Measurements from ENCODE around the gene POLD2. TPM values are rescaled to one million over a fixed set of nuclear protein-coding genes. Genes with fewer than 3 reads are reported as not detected.
A peak's percentile ranks its signal among the peaks of the same experiment; 100 is the strongest.

The POLD2 gene
- total and polyA plus RNA-seq, 2 donors from 2014 or later, result 60.0 to 119 TPM

DNA sequence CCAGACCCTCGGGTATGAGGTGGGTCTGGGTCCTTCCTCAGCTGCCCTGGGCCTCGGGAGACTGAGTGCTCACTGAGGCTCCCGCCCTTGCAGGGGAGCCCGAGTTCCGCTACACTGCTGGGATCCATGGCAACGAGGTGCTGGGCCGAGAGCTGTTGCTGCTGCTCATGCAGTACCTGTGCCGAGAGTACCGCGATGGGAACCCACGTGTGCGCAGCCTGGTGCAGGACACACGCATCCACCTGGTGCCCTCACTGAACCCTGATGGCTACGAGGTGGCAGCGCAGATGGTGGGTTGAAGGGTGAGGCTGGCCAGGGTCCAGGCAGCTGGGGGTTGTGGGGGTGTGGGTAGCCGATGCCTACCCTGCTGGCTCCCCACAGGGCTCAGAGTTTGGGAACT is 11.6 kb downstream of the POLD2 start:
- no peak overlapping the region for H3K4me3 ChIP-seq (ENCODE audit: low read length in 3 of 3)
- no peak for FAIRE-seq
- intact Hi-C loops (cut with DNase I), result no loop called here
- H3K4me1 ChIP-seq (ENCODE audit: control insufficient read depth in 2 of 3, insufficient read depth in 2 of 3, low read depth in 1 of 3, low read length in 3 of 3), result no peaks in the 10 kb centered on the region
- no peaks in the 10 kb centered on the region for H3K27me3 ChIP-seq (ENCODE audit: control insufficient read depth, insufficient read depth, low read length)
- DNase-seq, result peak in 2 of 5 donors; percentile 29 to 69
- H3K27ac ChIP-seq (ENCODE audit: low read depth in 2 of 2, low read length in 2 of 2), result no peak overlapping the region
- H3K36me3 ChIP-seq (ENCODE audit: control insufficient read depth in 2 of 3, insufficient read depth in 3 of 3, low read length in 3 of 3), result no peaks in the 10 kb centered on the region
- no peak overlapping the region for H3K9ac ChIP-seq (ENCODE audit: low read length in 3 of 3)
- TF ChIP-seq, protein P1, sequence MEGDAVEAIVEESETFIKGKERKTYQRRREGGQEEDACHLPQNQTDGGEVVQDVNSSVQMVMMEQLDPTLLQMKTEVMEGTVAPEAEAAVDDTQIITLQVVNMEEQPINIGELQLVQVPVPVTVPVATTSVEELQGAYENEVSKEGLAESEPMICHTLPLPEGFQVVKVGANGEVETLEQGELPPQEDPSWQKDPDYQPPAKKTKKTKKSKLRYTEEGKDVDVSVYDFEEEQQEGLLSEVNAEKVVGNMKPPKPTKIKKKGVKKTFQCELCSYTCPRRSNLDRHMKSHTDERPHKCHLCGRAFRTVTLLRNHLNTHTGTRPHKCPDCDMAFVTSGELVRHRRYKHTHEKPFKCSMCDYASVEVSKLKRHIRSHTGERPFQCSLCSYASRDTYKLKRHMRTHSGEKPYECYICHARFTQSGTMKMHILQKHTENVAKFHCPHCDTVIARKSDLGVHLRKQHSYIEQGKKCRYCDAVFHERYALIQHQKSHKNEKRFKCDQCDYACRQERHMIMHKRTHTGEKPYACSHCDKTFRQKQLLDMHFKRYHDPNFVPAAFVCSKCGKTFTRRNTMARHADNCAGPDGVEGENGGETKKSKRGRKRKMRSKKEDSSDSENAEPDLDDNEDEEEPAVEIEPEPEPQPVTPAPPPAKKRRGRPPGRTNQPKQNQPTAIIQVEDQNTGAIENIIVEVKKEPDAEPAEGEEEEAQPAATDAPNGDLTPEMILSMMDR (IDR thresholded peaks at IDR 0.05; ENCODE audit: borderline replicate concordance, extremely low read depth, insufficient read depth), result no peak
- no peaks in the 10 kb centered on the region for H3K9me3 ChIP-seq (ENCODE audit: control insufficient read depth in 2 of 3, insufficient read depth in 1 of 3, low read length in 3 of 3)

DNA sequence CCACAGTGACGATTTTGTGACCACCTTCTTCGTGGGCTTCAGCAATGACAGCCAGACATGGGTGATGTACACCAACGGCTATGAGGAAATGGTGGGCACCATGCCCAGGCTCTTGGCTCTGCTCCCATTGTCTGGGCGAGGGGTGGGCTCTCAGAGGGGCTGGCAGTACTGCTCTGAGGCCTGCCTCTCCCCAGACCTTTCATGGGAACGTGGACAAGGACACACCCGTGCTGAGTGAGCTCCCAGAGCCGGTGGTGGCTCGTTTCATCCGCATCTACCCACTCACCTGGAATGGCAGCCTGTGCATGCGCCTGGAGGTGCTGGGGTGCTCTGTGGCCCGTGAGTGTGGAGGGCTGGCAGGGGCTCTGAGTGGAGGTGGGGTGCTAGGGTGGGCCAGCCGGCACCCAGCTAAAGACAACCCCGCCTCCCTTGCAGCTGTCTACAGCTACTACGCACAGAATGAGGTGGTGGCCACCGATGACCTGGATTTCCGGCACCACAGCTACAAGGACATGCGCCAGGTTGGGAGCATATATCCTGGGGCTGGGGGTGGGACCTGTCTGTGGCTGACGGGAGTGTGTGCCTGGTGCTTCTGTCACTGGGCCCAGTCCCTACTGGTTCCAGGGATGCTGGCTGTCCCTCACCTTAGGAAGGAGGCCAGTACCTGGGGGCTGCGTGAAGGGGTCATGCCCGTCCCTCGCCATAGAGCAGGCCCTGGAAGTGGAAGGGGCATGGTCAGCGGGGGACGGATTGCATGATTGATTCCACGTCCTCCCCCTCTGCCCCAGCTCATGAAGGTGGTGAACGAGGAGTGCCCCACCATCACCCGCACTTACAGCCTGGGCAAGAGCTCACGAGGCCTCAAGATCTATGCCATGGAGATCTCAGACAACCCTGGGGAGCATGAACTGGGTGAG is 12.4 kb downstream of the POLD2 start:
- DNase-seq (peak in 1 of 5 donors; percentile 63), FAIRE-seq (no peak)
- intact Hi-C loops (cut with DNase I), result no loop called here
- TF ChIP-seq, protein P1 (IDR thresholded peaks at IDR 0.05; ENCODE audit: borderline replicate concordance, extremely low read depth, insufficient read depth), result no peak
- no peaks in the 10 kb centered on the region for H3K9me3 ChIP-seq (ENCODE audit: control insufficient read depth in 2 of 3, insufficient read depth in 1 of 3, low read length in 3 of 3)
- no peak overlapping the region for H3K27ac ChIP-seq (ENCODE audit: low read depth in 2 of 2, low read length in 2 of 2)
- no peaks in the 10 kb centered on the region for H3K27me3 ChIP-seq (ENCODE audit: control insufficient read depth, insufficient read depth, low read length)
- H3K9ac ChIP-seq (ENCODE audit: low read length in 3 of 3), result no peak overlapping the region
- H3K4me3 ChIP-seq (ENCODE audit: low read length in 3 of 3), result no peak overlapping the region
- H3K4me1 ChIP-seq (ENCODE audit: control insufficient read depth in 2 of 3, insufficient read depth in 2 of 3, low read depth in 1 of 3, low read length in 3 of 3), result no peaks in the 10 kb centered on the region
- H3K36me3 ChIP-seq (ENCODE audit: control insufficient read depth in 2 of 3, insufficient read depth in 3 of 3, low read length in 3 of 3), result no peaks in the 10 kb centered on the region

DNA sequence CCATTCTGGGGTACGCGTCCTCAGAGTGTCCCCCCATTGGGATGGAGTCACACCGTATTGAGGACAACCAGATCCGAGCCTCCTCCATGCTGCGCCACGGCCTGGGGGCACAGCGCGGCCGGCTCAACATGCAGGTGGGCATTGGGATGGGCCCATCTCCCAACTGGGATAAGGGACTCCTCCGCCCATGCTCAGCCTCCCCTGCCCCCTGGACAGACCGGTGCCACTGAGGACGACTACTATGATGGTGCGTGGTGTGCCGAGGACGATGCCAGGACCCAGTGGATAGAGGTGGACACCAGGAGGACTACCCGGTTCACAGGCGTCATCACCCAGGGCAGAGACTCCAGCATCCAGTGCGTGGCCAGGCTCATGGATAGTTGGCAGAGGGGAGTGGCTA is 13.4 kb downstream of the POLD2 start:
- H3K4me3 ChIP-seq (ENCODE audit: low read length in 3 of 3), result no peak overlapping the region
- H3K9ac ChIP-seq (ENCODE audit: low read length in 3 of 3), result no peak overlapping the region
- no peak overlapping the region for H3K27ac ChIP-seq (ENCODE audit: low read depth in 2 of 2, low read length in 2 of 2)
- H3K36me3 ChIP-seq (ENCODE audit: control insufficient read depth in 2 of 3, insufficient read depth in 3 of 3, low read length in 3 of 3), result no peaks in the 10 kb centered on the region
- FAIRE-seq, result no peak
- peak in 1 of 5 donors; percentile 59 for DNase-seq
- no peaks in the 10 kb centered on the region for H3K27me3 ChIP-seq (ENCODE audit: control insufficient read depth, insufficient read depth, low read length)
- H3K9me3 ChIP-seq (ENCODE audit: control insufficient read depth in 2 of 3, insufficient read depth in 1 of 3, low read length in 3 of 3), result no peaks in the 10 kb centered on the region
- H3K4me1 ChIP-seq (ENCODE audit: control insufficient read depth in 2 of 3, insufficient read depth in 2 of 3, low read depth in 1 of 3, low read length in 3 of 3), result no peaks in the 10 kb centered on the region
- TF ChIP-seq, protein P1 (IDR thresholded peaks at IDR 0.05; ENCODE audit: borderline replicate concordance, extremely low read depth, insufficient read depth), result no peak
- intact Hi-C loops (cut with DNase I), result no loop called here
